Stimulated activated CD4-positive, alpha-beta T cell treated with anti-CD3 and anti-CD28 coated beads, Interleukin-1b, Interleukin-23, amount 100 ng/mL, for 48 hours (primary cell): ENCODE data around the gene NEK7.

Experiments
- DNase-seq: peaks from one replicate; pipeline ENCODE4 v3.0.0-alpha.2; 2020

Gene NEK7

DNA sequence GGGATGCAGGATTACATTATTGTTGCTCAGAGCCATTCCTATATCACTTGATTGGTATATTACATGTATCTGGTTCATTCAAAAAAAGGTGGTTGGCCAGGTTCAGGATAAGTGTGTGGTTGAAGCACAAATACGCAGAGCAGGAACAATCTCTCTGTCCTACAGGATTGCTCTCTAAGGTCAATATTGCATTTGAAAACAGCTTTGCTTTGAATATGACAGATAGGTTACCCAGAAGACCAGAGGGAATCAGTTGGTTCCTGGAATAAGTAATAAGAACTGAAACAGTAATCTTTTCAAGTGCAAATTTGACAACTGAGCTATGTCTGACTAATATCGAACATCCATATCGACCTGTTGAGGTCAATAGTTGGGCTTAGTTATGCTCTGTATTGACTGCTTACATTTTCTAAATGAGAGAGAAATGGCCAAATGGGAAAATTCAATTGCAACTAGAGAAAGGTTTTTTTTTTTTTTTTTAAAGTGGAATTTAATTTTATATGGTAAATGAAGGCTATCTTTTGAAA is 206.9 kb downstream of the NEK7 start:
- DNase-seq = no peak

DNA sequence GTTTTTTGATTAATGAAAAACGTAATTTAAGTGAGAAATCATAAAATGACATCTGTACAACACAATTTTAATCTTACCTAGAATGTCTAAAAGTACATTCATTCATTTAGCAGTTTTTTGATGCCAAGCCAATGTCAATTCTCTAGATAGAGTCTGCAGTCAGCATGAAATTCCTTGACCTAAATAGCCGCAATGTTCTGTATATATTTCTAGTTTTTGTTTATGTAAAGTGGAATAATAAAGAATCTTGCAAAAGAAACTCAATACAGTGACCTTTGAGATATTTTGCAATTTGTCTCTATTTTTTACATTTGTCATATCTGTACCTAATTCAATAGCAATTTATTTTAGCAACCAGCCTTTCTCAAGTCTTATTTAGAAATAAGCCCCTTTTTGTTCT is 207.7 kb downstream of the NEK7 start:
- DNase-seq = no peak

DNA sequence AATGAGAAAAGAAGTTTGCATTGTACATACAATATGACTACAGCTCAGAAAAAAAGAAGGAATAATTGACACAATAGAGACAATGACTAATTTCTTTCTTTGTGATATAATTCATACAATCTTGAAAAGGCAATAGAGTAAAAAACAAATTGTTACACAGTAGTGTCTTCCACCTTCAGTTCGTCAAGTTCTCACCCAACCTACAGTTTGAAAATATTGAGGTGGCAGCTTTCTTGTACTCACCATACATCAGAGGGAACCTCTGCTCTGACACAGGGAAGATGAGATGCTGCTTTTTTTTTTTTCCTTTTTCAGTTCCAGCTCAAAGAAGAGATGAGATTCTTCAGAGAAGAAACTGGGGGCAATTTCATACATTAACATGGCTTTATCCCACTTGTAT is 210.5 kb downstream of the NEK7 start:
- DNase-seq = no peak

DNA sequence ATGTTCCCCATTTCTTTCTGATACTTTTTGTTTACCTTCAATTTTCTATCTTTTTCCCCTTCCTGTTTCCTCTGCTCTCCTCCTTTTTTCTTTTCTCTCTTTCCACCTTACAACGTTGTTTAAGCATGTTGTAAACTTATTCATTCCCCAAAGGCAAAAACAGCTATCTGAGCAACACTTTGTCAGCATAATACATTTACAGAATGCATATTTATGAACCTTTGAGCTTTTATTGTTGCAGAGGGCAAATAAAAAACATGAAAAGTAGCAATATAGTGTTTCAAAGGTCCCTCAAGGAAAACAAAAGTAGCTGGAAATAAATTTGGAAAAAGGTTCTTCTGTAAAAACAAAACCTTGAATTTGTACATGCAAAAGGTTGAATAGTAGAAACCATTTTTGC is 214.2 kb downstream of the NEK7 start:
- DNase-seq = no peak
